Neuronal stem cell (in vitro differentiated cells): ENCODE measurements around the gene TADA1.
A peak's percentile ranks its signal among the peaks of the same experiment; 100 is the strongest.

Experiments used
- DNase-seq: peaks from one replicate; pipeline ENCODE4 v3.0.0-alpha.2; 2013; ENCODE audit warnings: low spot score
- H2AFZ ChIP-seq: one replicate; pipeline ENCODE4 v1.6.1; 2013; ENCODE audit warnings: mild to moderate bottlenecking, low read length, inconsistent platforms
- H2AK5ac ChIP-seq: 2 replicates; pipeline ENCODE4 v1.6.1; 2013; ENCODE audit warnings: low read depth, mild to moderate bottlenecking, inconsistent platforms, low read length, moderate library complexity, mixed read lengths
- H2BK120ac ChIP-seq: 2 replicates; pipeline ENCODE4 v1.6.1; 2013; ENCODE audit warnings: low read depth, mild to moderate bottlenecking, inconsistent platforms, low read length, moderate library complexity, mixed read lengths
- H2BK12ac ChIP-seq: one replicate; pipeline ENCODE4 v1.6.1; 2013; ENCODE audit warnings: low read length, inconsistent platforms
- H2BK15ac ChIP-seq: 2 replicates; pipeline ENCODE4 v1.6.1; 2013; ENCODE audit warnings: mild to moderate bottlenecking, low read length, inconsistent platforms, mixed read lengths
- H2BK5ac ChIP-seq: one replicate; pipeline ENCODE4 v1.6.1; 2013; ENCODE audit warnings: inconsistent platforms, mild to moderate bottlenecking, low read length, moderate library complexity
- H3K14ac ChIP-seq: one replicate; pipeline ENCODE4 v1.6.1; 2013; ENCODE audit warnings: low read length, inconsistent platforms
- H3K18ac ChIP-seq: 2 replicates; pipeline ENCODE4 v1.6.1; 2013; ENCODE audit warnings: low read length, inconsistent platforms
- H3K23ac ChIP-seq: 2 replicates; pipeline ENCODE4 v1.6.1; 2013; ENCODE audit warnings: low read depth, mild to moderate bottlenecking, mixed read lengths, low read length, inconsistent platforms; ENCODE audit not compliant: poor library complexity
- H3K27ac ChIP-seq: replicated peaks from 3 replicates; pipeline ENCODE4 v1.5.1; 2013; ENCODE audit warnings: low read length, inconsistent platforms
- H3K27me3 ChIP-seq, 3 experiments: 2 replicates each; pipeline ENCODE4 v1.6.1; 2013; ENCODE audit warnings: low read length in 3 of 3, mild to moderate bottlenecking in 2 of 3, inconsistent platforms in 1 of 3, low read depth in 1 of 3, mixed read lengths in 1 of 3, moderate library complexity in 1 of 3; ENCODE audit not compliant: control insufficient read depth in 3 of 3, insufficient read depth in 3 of 3
- H3K36me3 ChIP-seq, 2 donors: replicated peaks in 1 of 2; 2 replicates each; pipeline ENCODE4 v1.6.1; 2013; ENCODE audit warnings: low read length in 2 of 2; ENCODE audit not compliant: control insufficient read depth in 2 of 2, insufficient read depth in 2 of 2
- H3K4ac ChIP-seq: 2 replicates; pipeline ENCODE4 v1.6.1; 2013; ENCODE audit warnings: inconsistent platforms, mild to moderate bottlenecking, low read length, moderate library complexity
- H3K4me1 ChIP-seq, 2 donors: 1 replicate in 1 of 2; 2 replicates in 1 of 2; pipeline ENCODE4 v1.6.1; 2013; ENCODE audit warnings: low read length in 2 of 2, low read depth in 1 of 2; ENCODE audit not compliant: control insufficient read depth in 2 of 2, insufficient read depth in 1 of 2
- H3K4me2 ChIP-seq: one replicate; pipeline ENCODE4 v1.6.1; 2013; ENCODE audit warnings: mild to moderate bottlenecking, low read length, inconsistent platforms; ENCODE audit not compliant: insufficient read depth, poor library complexity, severe bottlenecking
- H3K4me3 ChIP-seq, 2 donors: 2 replicates each; pipeline ENCODE4 v1.5.1; 2013; ENCODE audit warnings: low read length in 2 of 2, mild to moderate bottlenecking in 2 of 2, inconsistent platforms in 1 of 2, moderate library complexity in 1 of 2
- H3K79me1 ChIP-seq: one replicate; pipeline ENCODE4 v1.6.1; 2013; ENCODE audit warnings: low read depth, mild to moderate bottlenecking, inconsistent platforms, low read length, moderate library complexity
- H3K9ac ChIP-seq: one replicate; pipeline ENCODE4 v1.6.1; 2013; ENCODE audit warnings: mild to moderate bottlenecking, low read depth, low read length, inconsistent platforms; ENCODE audit not compliant: poor library complexity
- H3K9me3 ChIP-seq, 2 donors: replicated peaks in 1 of 2; 2 replicates each; pipeline versions ENCODE3 to v1.6.1; 2013; ENCODE audit warnings: low read length in 2 of 2, mild to moderate bottlenecking in 2 of 2, inconsistent platforms in 1 of 2, low read depth in 1 of 2, mixed read lengths in 1 of 2, moderate library complexity in 1 of 2; ENCODE audit not compliant: control insufficient read depth in 2 of 2, insufficient read depth in 1 of 2
- H4K8ac ChIP-seq: one replicate; pipeline ENCODE4 v1.6.1; 2013; ENCODE audit warnings: low read depth, mild to moderate bottlenecking, inconsistent platforms, low read length, moderate library complexity
- H4K91ac ChIP-seq: one replicate; pipeline ENCODE4 v1.6.1; 2013; ENCODE audit warnings: low read length, low read depth, mild to moderate bottlenecking, inconsistent platforms; ENCODE audit not compliant: poor library complexity
- WGBS, 2 donors: extraction: QIAGEN DNeasy Blood & Tissue Kit; methylation state at CpG; one replicate each; pipeline ENCODE4 v1.1.7; 2013; ENCODE audit warnings: missing lambda C conversion rate in 2 of 2, mixed read lengths in 1 of 2; ENCODE audit not compliant: insufficient read length in 2 of 2, insufficient replicate concordance in 1 of 2; ENCODE audit errors: extremely low coverage in 2 of 2; 5-methylcytosine and 5-hydroxymethylcytosine counted together

Gene TADA1

GRCh38 chr1:166843322-166843721 lies 32.7 kb downstream of the TADA1 start:
- Histone ChIP-seq H3K4ac (no peak overlapping the region), H3K27me3 (no peaks in the 10 kb centered on the region), H3K23ac (no peak overlapping the region), H4K91ac (no peak overlapping the region), H3K14ac (no peak overlapping the region), H3K4me3 (no peak overlapping the region), H3K9me3 (no peaks in the 10 kb centered on the region), H2BK15ac (no peak overlapping the region), H2BK12ac (no peak overlapping the region), H2AFZ (no peak overlapping the region), H2BK5ac (no peak overlapping the region), H3K18ac (no peak overlapping the region), H4K8ac (no peak overlapping the region), H3K4me1 (peaks cover 9 to 15% of the 10 kb centered on the region in 2 donors), H3K4me2 (no peak overlapping the region), H3K79me1 (peaks cover 12% of the 10 kb centered on the region), H2BK120ac (no peak overlapping the region), H3K27ac (no peak overlapping the region), H2AK5ac (no peak overlapping the region), H3K36me3 (peaks cover 53 to 81% of the 10 kb centered on the region in 2 donors), H3K9ac (no peak overlapping the region)
- DNase-seq: no peak
- WGBS, 2 donors: no CpG with 5 or more reads among the region's 6 CpGs

- no peak overlapping the region for H3K4ac ChIP-seq
- H4K91ac ChIP-seq: no peak overlapping the region
- peaks cover 9 to 16% of the 10 kb centered on the region in 2 donors for H3K4me1 ChIP-seq
- H3K79me1 ChIP-seq: peaks cover 6% of the 10 kb centered on the region
- WGBS, 2 donors: no CpG with 5 or more reads among the region's 16 CpGs
- no peak overlapping the region for H4K8ac ChIP-seq
- no peak overlapping the region for H3K27ac ChIP-seq
- H2BK5ac ChIP-seq: no peak overlapping the region
- no peak overlapping the region for H2AK5ac ChIP-seq
- no peak overlapping the region for H3K9ac ChIP-seq
- H2BK15ac ChIP-seq: no peak overlapping the region
- no peak overlapping the region for H3K14ac ChIP-seq
- H3K9me3 ChIP-seq: no peaks in the 10 kb centered on the region
- H2BK120ac ChIP-seq: no peak overlapping the region
- H2AFZ ChIP-seq: peak overlapping the region; percentile 78
- DNase-seq: no peak
- H2BK12ac ChIP-seq: no peak overlapping the region
- peak overlapping the region; percentile 54 for H3K4me2 ChIP-seq
- peaks cover 38 to 54% of the 10 kb centered on the region in 2 donors for H3K36me3 ChIP-seq
- peak overlapping the region; percentile 14 for H3K23ac ChIP-seq
- H3K27me3 ChIP-seq: no peaks in the 10 kb centered on the region
- peak overlapping the region; percentile 30 for H3K18ac ChIP-seq
- peak overlapping the region; percentile 77 to 91 for H3K4me3 ChIP-seq
Observed at GRCh38 chr1:166840309-166841274, 35.5 kb downstream of the TADA1 start.

GRCh38 chr1:166839600-166840308 lies 36.3 kb downstream of the TADA1 start:
- no CpG with 5 or more reads among the region's 82 CpGs for WGBS, 2 donors
- H3K4me2 ChIP-seq: peak overlapping the region; percentile 54

More at GRCh38 chr1:166839600-166840308, 36.3 kb downstream of the TADA1 start:
- Histone ChIP-seq H3K79me1 (peaks cover 5% of the 10 kb centered on the region), H2BK15ac (no peak overlapping the region), H2BK12ac (no peak overlapping the region), H2BK5ac (no peak overlapping the region), H2AFZ (peak overlapping the region; percentile 99), H3K27me3 (no peaks in the 10 kb centered on the region), H3K36me3 (peaks cover 33 to 46% of the 10 kb centered on the region in 2 donors), H3K9ac (peak overlapping the region; percentile 79), H3K4ac (no peak overlapping the region), H3K4me3 (peak overlapping the region; percentile 77 to 91), H3K4me1 (peaks cover 9 to 16% of the 10 kb centered on the region in 2 donors), H3K14ac (no peak overlapping the region), H4K8ac (no peak overlapping the region), H3K27ac (peak overlapping the region; percentile 44), H2BK120ac (no peak overlapping the region), H4K91ac (no peak overlapping the region), H2AK5ac (no peak overlapping the region), H3K18ac (peak overlapping the region; percentile 81), H3K9me3 (no peaks in the 10 kb centered on the region), H3K23ac (peak overlapping the region; percentile 97)
- peak; percentile 26 for DNase-seq
